Measurements from ENCODE around the gene FCF1. TPM values are rescaled to one million over a fixed set of nuclear protein-coding genes. Genes with fewer than 3 reads are reported as not detected.
"Not testable (repeated sequence)": the region's sequence is repeated elsewhere in the genome, so short reads cannot be mapped to it uniquely, and the experiment has no call there.

Gene FCF1
- total RNA-seq, 4 donors from 2014 or later: 35.4 to 51.2 (median 39.3) TPM

GRCh38 chr14:74739293-74740030 is 26.5 kb downstream of the FCF1 start:
- H3K4me1 ChIP-seq: no peaks in the 10 kb centered on the region
- no peak for TF ChIP-seq POLR2A (IDR thresholded peaks at IDR 0.05)
- no peak for TF ChIP-seq CTCF (IDR thresholded peaks at IDR 0.05)
- peaks cover 19 to 24% of the 10 kb centered on the region in 2 donors for H3K36me3 ChIP-seq
- no peak overlapping the region for H3K27ac ChIP-seq
- H3K27me3 ChIP-seq: no peaks in the 10 kb centered on the region
- intact Hi-C loops (cut with DNase I): no loop called here
- 97% methylated on average over 8 of the region's 8 CpGs for WGBS, 2 donors
- no peak for DNase-seq
- no peak overlapping the region for H3K4me3 ChIP-seq (replicated peaks in 1 of 3)
- H3K9me3 ChIP-seq: no peaks in the 10 kb centered on the region

GRCh38 chr14:74747237-74747636 is 34.3 kb downstream of the FCF1 start:
- TF ChIP-seq CTCF (IDR thresholded peaks at IDR 0.05) (no peak), POLR2A (IDR thresholded peaks at IDR 0.05) (no peak)
- no peaks in the 10 kb centered on the region for H3K27me3 ChIP-seq
- H3K4me3 ChIP-seq (replicated peaks in 1 of 3): no peak overlapping the region
- no peaks in the 10 kb centered on the region for H3K36me3 ChIP-seq
- intact Hi-C loops (cut with DNase I): no loop called here
- no peak overlapping the region for H3K27ac ChIP-seq
- H3K9me3 ChIP-seq: no peaks in the 10 kb centered on the region
- no peak for DNase-seq
- no peaks in the 10 kb centered on the region for H3K4me1 ChIP-seq
- WGBS, 2 donors: 92 to 94% methylated on average over 2 of the region's 2 CpGs

GRCh38 chr14:74754157-74754556 is 41.2 kb downstream of the FCF1 start:
- intact Hi-C loops (cut with DNase I): no loop called here
- no peak for DNase-seq

GRCh38 chr14:74754899-74755298 is 42.0 kb downstream of the FCF1 start:
- H3K36me3 ChIP-seq: no peaks in the 10 kb centered on the region
- TF ChIP-seq CTCF (IDR thresholded peaks at IDR 0.05) (no peak), POLR2A (IDR thresholded peaks at IDR 0.05) (no peak)
- DNase-seq: no peak
- H3K27ac ChIP-seq: no peak overlapping the region
- no peaks in the 10 kb centered on the region for H3K4me1 ChIP-seq
- 88 to 93% methylated on average over 7 of the region's 7 CpGs for WGBS, 2 donors
- no peaks in the 10 kb centered on the region for H3K9me3 ChIP-seq
- H3K4me3 ChIP-seq (replicated peaks in 1 of 3): no peak overlapping the region
- no peaks in the 10 kb centered on the region for H3K27me3 ChIP-seq
- intact Hi-C loops (cut with DNase I): no loop called here

More at GRCh38 chr14:74754157-74754556, 41.2 kb downstream of the FCF1 start:
- Histone ChIP-seq H3K4me3 (replicated peaks in 1 of 3) (no peak overlapping the region), H3K9me3 (no peaks in the 10 kb centered on the region), H3K36me3 (no peaks in the 10 kb centered on the region), H3K27me3 (no peaks in the 10 kb centered on the region), H3K27ac (no peak overlapping the region), H3K4me1 (no peaks in the 10 kb centered on the region)
- 68 to 89% methylated on average over 2 of the region's 2 CpGs for WGBS, 2 donors
- no peak for TF ChIP-seq CTCF (IDR thresholded peaks at IDR 0.05)
- TF ChIP-seq POLR2A (IDR thresholded peaks at IDR 0.05): no peak

GRCh38 chr14:74756326-74756725 is 43.4 kb downstream of the FCF1 start:
- TF ChIP-seq CTCF (IDR thresholded peaks at IDR 0.05) (no peak), POLR2A (IDR thresholded peaks at IDR 0.05) (no peak)

GRCh38 chr14:74758505-74758904 is 45.6 kb downstream of the FCF1 start:
- H3K4me1 ChIP-seq; H3K9me3 ChIP-seq; H3K36me3 ChIP-seq; H3K27me3 ChIP-seq; H3K4me3 ChIP-seq (replicated peaks in 1 of 3); H3K27ac ChIP-seq; DNase-seq; intact Hi-C loops (cut with DNase I): not testable (repeated sequence)
- 90 to 92% methylated on average over 5 of the region's 5 CpGs for WGBS, 2 donors

More at GRCh38 chr14:74756326-74756725, 43.4 kb downstream of the FCF1 start:
- Histone ChIP-seq H3K27ac (no peak overlapping the region), H3K4me1 (no peaks in the 10 kb centered on the region), H3K36me3 (no peaks in the 10 kb centered on the region), H3K9me3 (no peaks in the 10 kb centered on the region), H3K4me3 (replicated peaks in 1 of 3) (no peak overlapping the region), H3K27me3 (no peaks in the 10 kb centered on the region)
- no peak for DNase-seq
- intact Hi-C loops (cut with DNase I): no loop called here
- 59 to 68% methylated on average over 1 of the region's 1 CpG for WGBS, 2 donors
